Mesodermal cell (in vitro differentiated cells): ENCODE results near the gene KCNIP2.
"Not testable (repeated sequence)": the region's sequence is repeated elsewhere in the genome, so short reads cannot be mapped to it uniquely, and the experiment has no call there.

Source experiments
- H3K27ac ChIP-seq: 2 replicates; pipeline ENCODE4 v1.7.0; 2013; ENCODE audit warnings: mild to moderate bottlenecking, low read depth, low read length, moderate library complexity; ENCODE audit not compliant: severe bottlenecking
- H3K36me3 ChIP-seq: 2 replicates; pipeline ENCODE4 v1.7.1; 2013; ENCODE audit warnings: mild to moderate bottlenecking, low read length, moderate library complexity; ENCODE audit not compliant: control insufficient read depth, insufficient read depth
- H3K4me1 ChIP-seq: one replicate; pipeline ENCODE4 v1.7.1; 2013; ENCODE audit warnings: mild to moderate bottlenecking, low read length; ENCODE audit not compliant: insufficient read depth, control insufficient read depth, poor library complexity, severe bottlenecking
- H3K4me3 ChIP-seq: 2 replicates; pipeline ENCODE4 v1.7.0; 2013; ENCODE audit warnings: low read length, control low read depth, mild to moderate bottlenecking; ENCODE audit not compliant: insufficient read depth, poor library complexity, severe bottlenecking; ENCODE audit errors: extremely low read depth
- H3K9me3 ChIP-seq: 2 replicates; pipeline ENCODE4 v1.7.1; 2013; ENCODE audit warnings: mild to moderate bottlenecking, low read length, moderate library complexity; ENCODE audit not compliant: control insufficient read depth
- WGBS, 2 experiments: methylation state at CpG; one replicate each; pipeline ENCODE4 v1.1.5; 2013; ENCODE audit warnings: missing lambda C conversion rate in 2 of 2; ENCODE audit not compliant: insufficient coverage in 2 of 2; 5-methylcytosine and 5-hydroxymethylcytosine counted together

KCNIP2 gene

GRCh38 chr10:101812606-101813005, 31.0 kb downstream of the KCNIP2 start:
- H3K4me1 ChIP-seq: peaks cover 16% of the 10 kb centered on the region
- peaks cover 57% of the 10 kb centered on the region for H3K36me3 ChIP-seq
- 100% methylated on average over 1 of the region's 4 CpGs for WGBS, 2 experiments

GRCh38 chr10:101807158-101807557, 36.4 kb downstream of the KCNIP2 start:
- WGBS, 2 experiments: 83 to 100% methylated on average over 1 of the region's 1 CpG
- H3K27ac ChIP-seq: no peak overlapping the region

More at GRCh38 chr10:101812606-101813005, 31.0 kb downstream of the KCNIP2 start:
- H3K9me3 ChIP-seq: no peaks in the 10 kb centered on the region
- no peak overlapping the region for H3K4me3 ChIP-seq
- H3K27ac ChIP-seq: no peak overlapping the region

GRCh38 chr10:101803511-101803910, 40.1 kb downstream of the KCNIP2 start:
- Histone ChIP-seq H3K4me1 (no peaks in the 10 kb centered on the region), H3K27ac (no peak overlapping the region), H3K4me3 (no peak overlapping the region), H3K36me3 (peaks cover 97% of the 10 kb centered on the region), H3K9me3 (no peaks in the 10 kb centered on the region)
- WGBS, 2 experiments: 94% methylated on average over 2 to 3 of the region's 4 CpGs

More at GRCh38 chr10:101807158-101807557, 36.4 kb downstream of the KCNIP2 start:
- H3K4me1 ChIP-seq: peaks cover 5% of the 10 kb centered on the region
- no peak overlapping the region for H3K4me3 ChIP-seq
- H3K36me3 ChIP-seq: peaks cover 97% of the 10 kb centered on the region
- no peaks in the 10 kb centered on the region for H3K9me3 ChIP-seq

- Histone ChIP-seq H3K36me3 (peaks cover 97% of the 10 kb centered on the region), H3K27ac (no peak overlapping the region), H3K4me1 (no peaks in the 10 kb centered on the region), H3K9me3 (no peaks in the 10 kb centered on the region), H3K4me3 (no peak overlapping the region)
- WGBS, 2 experiments: 85 to 92% methylated on average over 2 of the region's 4 CpGs
Observed at GRCh38 chr10:101797403-101798059, 46.1 kb downstream of the KCNIP2 start.

- H3K27ac ChIP-seq: no peak overlapping the region
- no peaks in the 10 kb centered on the region for H3K9me3 ChIP-seq
- no peak overlapping the region for H3K4me3 ChIP-seq
- 98 to 100% methylated on average over 10 to 12 of the region's 12 CpGs for WGBS, 2 experiments
- no peaks in the 10 kb centered on the region for H3K4me1 ChIP-seq
- H3K36me3 ChIP-seq: peaks cover 94% of the 10 kb centered on the region
Observed at GRCh38 chr10:101793526-101793925, 50.1 kb downstream of the KCNIP2 start.

- Histone ChIP-seq H3K4me3 (no peak overlapping the region), H3K4me1 (peaks cover 3% of the 10 kb centered on the region), H3K9me3 (no peaks in the 10 kb centered on the region), H3K27ac (no peak overlapping the region), H3K36me3 (peaks cover 93% of the 10 kb centered on the region)
- WGBS, 2 experiments: 90 to 100% methylated on average over 2 to 4 of the region's 7 CpGs
Observed at GRCh38 chr10:101789686-101790085, 53.9 kb downstream of the KCNIP2 start.

- whole genome bisulfite sequencing, 2 experiments: 88 to 93% methylated on average over 6 of the region's 9 CpGs
- not testable (repeated sequence) for H3K9me3 ChIP-seq, H3K27ac ChIP-seq, H3K4me3 ChIP-seq, H3K4me1 ChIP-seq
- H3K36me3 ChIP-seq: peaks cover 93% of the 10 kb centered on the region
Observed at GRCh38 chr10:101789231-101789630, 54.4 kb downstream of the KCNIP2 start.

- Histone ChIP-seq H3K4me1 (peaks cover 7% of the 10 kb centered on the region), H3K4me3 (no peak overlapping the region), H3K27ac (no peak overlapping the region), H3K36me3 (peaks cover 62% of the 10 kb centered on the region), H3K9me3 (no peaks in the 10 kb centered on the region)
- 88 to 100% methylated on average over 1 to 2 of the region's 2 CpGs for WGBS, 2 experiments
Observed at GRCh38 chr10:101785801-101786200, 57.8 kb downstream of the KCNIP2 start.

GRCh38 chr10:101784558-101784957, 59.0 kb downstream of the KCNIP2 start:
- Histone ChIP-seq H3K4me3 (no peak overlapping the region), H3K4me1 (peaks cover 7% of the 10 kb centered on the region), H3K36me3 (peaks cover 52% of the 10 kb centered on the region), H3K9me3 (no peaks in the 10 kb centered on the region), H3K27ac (peak overlapping the region; percentile 68)
- WGBS, 2 experiments: 93 to 100% methylated on average over 1 to 2 of the region's 2 CpGs

- Histone ChIP-seq H3K27ac (peak overlapping the region; percentile 68), H3K4me1 (peaks cover 9% of the 10 kb centered on the region), H3K36me3 (peaks cover 43% of the 10 kb centered on the region), H3K4me3 (peak overlapping the region; percentile 71), H3K9me3 (no peaks in the 10 kb centered on the region)
- 72% methylated on average over 10 of the region's 10 CpGs for WGBS, 2 experiments
Observed at GRCh38 chr10:101783736-101784118, 59.9 kb downstream of the KCNIP2 start.
